Fibroblast of the aortic adventitia (primary cell): ENCODE results near the gene CIDEA. TPM values are rescaled to one million over a fixed set of nuclear protein-coding genes. Genes with fewer than 3 reads are reported as not detected.

Source experiments
- DNase-seq: peaks from one replicate; pipeline ENCODE4 v3.0.0-alpha.2; 2010; ENCODE audit warnings: low read depth
- H3K4me3 ChIP-seq: 2 replicates; pipeline ENCODE4 v1.5.1; 2011; ENCODE audit warnings: low read depth, mild to moderate bottlenecking, control low read depth, low read length, moderate library complexity
- small RNA-seq: library from RNA; depleted of rRNA; stranded (forward); fragments of <200 nt; gene quantifications from one replicate; pipeline ENCODE3, GENCODE V24; 2012
- total RNA-seq: library from RNA; depleted of rRNA; stranded (reverse); fragments of >200 nt; gene quantifications from 2 replicates; pipeline ENCODE4 v1.2.3, GENCODE V29; 2012; ENCODE audit warnings: low replicate concordance
- TF ChIP-seq, protein P1 (sequence below): IDR thresholded peaks from 2 replicates; pipeline ENCODE4 v1.5.1; 2011; ENCODE audit warnings: mild to moderate bottlenecking, low read length, control low read depth, inconsistent platforms; ENCODE audit not compliant: insufficient read depth

Gene CIDEA
- total RNA-seq, 1 donor, result not detected

DNA sequence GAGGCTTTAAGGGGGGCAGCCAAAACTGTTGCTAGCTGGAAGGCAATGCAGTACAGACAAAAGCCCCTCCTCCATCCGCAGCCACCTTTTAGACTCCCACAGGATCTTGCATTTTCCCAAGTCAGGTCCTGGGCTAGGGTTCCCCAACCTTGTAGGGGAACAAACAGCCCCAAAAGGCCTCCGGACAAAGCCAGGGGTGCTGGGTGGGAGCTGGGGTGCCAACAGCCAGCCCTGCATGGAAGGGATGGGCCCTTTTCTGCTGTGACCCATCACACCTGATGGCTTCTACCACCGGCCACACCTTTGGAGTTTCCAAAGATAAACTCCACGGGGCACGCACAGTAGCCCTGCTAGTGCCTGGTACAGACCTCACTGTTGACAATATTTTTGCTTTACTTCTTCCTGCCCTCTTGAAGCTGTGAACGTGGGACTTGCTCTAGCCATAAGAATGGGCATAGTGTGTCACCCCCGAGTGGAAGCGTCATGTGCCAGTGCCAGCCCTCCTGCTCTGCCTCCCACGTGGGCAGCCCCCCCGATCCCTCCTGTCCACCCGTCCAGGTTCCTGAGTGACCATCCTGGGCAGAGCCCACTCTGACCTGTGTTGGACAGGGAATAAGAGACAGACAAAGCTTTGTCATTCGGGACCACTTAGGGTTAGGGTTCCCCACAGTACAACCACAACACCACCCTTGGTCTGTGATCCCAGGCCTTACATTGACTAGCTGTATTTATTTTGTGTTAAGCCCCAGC, 72.7 kb downstream of the CIDEA start:
- no peak for DNase-seq
- TF ChIP-seq, protein P1, sequence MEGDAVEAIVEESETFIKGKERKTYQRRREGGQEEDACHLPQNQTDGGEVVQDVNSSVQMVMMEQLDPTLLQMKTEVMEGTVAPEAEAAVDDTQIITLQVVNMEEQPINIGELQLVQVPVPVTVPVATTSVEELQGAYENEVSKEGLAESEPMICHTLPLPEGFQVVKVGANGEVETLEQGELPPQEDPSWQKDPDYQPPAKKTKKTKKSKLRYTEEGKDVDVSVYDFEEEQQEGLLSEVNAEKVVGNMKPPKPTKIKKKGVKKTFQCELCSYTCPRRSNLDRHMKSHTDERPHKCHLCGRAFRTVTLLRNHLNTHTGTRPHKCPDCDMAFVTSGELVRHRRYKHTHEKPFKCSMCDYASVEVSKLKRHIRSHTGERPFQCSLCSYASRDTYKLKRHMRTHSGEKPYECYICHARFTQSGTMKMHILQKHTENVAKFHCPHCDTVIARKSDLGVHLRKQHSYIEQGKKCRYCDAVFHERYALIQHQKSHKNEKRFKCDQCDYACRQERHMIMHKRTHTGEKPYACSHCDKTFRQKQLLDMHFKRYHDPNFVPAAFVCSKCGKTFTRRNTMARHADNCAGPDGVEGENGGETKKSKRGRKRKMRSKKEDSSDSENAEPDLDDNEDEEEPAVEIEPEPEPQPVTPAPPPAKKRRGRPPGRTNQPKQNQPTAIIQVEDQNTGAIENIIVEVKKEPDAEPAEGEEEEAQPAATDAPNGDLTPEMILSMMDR, result no peak
- H3K4me3 ChIP-seq, result no peak overlapping the region

Small RNAs within 50 kb of the gene (small RNA-seq; reads per million reads assigned to genes)
- not detected for gene RNU6-170P

Other genes starting within 250 kb of the CIDEA start
- gene ANKRD62, start 160.5 kb upstream of the CIDEA start, total RNA-seq, result not detected in 2 replicates
- 75.6 and 358 TPM in 2 replicates for gene TUBB6, start 53.9 kb downstream of the CIDEA start, total RNA-seq
- gene AFG3L2, start 122.9 kb downstream of the CIDEA start, total RNA-seq, result 37.3 and 164 TPM in 2 replicates
- 3.5 and 3.9 TPM in 2 replicates for gene PRELID3A, start 153.6 kb downstream of the CIDEA start, total RNA-seq